ENCODE results near the gene NADK.

Gene NADK, protein sequence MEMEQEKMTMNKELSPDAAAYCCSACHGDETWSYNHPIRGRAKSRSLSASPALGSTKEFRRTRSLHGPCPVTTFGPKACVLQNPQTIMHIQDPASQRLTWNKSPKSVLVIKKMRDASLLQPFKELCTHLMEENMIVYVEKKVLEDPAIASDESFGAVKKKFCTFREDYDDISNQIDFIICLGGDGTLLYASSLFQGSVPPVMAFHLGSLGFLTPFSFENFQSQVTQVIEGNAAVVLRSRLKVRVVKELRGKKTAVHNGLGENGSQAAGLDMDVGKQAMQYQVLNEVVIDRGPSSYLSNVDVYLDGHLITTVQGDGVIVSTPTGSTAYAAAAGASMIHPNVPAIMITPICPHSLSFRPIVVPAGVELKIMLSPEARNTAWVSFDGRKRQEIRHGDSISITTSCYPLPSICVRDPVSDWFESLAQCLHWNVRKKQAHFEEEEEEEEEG

GRCh38 chr1:1777950-1778662 lies at the start of gene NADK:
Gene NADK, minus strand, starts transcription at chr1:1778470. Its CDS starts 13,064 bp downstream, at chr1:1765406.
- peak; percentile 81 for DNase-seq

GRCh38 chr1:1827089-1827848 lies 49.0 kb upstream of the NADK start:
- no peak for DNase-seq

DNA sequence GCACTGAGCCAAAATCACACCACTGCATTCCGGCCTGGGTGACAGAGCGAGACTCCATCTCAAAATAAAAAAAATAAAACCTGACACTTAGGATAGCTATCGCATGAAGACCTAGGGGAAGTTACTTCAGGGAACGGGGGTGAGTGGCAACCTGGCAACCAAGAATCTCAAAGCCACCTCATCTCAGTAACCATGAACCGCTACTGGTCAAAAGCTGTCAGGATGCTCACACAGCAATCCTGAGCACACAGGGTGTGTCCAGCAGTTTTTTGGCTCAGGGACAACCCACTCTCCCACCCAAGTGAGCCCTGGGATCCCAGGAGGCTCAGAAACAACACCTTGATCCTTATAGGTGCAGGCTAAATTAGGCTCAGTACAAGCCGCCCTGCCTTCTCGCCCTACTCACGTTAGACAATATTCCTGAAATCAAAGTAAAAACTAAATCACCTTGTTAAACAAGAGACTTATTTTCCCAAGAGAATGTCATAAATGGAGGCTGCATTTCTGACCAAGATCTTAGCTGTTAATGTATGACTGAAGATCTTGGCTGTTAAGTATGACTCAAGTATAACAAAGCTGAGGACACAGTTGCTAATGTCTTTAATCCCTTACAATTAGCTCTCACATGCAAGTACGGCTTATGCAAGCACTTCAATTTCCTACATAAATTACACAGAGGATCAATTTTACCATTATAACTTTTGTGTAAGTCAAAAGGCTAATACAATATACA lies 48.3 kb upstream of the NADK start:
- no peak for DNase-seq

- DNase-seq: no peak
Observed at GRCh38 chr1:1825217-1825616, 46.9 kb upstream of the NADK start.

DNA sequence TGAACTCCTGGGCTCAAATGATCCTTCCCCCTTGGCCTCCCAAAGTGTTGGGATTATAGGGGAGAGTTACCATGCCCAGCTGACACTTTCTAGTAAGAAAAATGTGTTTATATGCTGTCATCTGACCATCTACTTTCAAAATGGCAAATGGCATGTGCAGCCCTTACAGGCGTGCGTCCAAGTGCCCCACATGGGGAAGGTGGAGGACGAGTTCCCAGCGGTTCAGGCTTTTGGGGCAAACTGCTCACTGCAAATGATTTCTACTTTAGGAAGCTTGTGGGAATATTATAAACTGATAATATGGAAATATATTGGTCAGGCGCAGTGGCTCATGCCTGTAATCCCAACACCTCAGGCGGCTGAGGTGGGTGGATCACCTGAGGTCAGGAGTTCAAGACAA lies 41.5 kb upstream of the NADK start:
- no peak for DNase-seq

- DNase-seq: no peak
Observed at GRCh38 chr1:1817221-1817620, 39.0 kb upstream of the NADK start.

GRCh38 chr1:1815606-1816281 lies 37.5 kb upstream of the NADK start:
- no peak for DNase-seq

DNA sequence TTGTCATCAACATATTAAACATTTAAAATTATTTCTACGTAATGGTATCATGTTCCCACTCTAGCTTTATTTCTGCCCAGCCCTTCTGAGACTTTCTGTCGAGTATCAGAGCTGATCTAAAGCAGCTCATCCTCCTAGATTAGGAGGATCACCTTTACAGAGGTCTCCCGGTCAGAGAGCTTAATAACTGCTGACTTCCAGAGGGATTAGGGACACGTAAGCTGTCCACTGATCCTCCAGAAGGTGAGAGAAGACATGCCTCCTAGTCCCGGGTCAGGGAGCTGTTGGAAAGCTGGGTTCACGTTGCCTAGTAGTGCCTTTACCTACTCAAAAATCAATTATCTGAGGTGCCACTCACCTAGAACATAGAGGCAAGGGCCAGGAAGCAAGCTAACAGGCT lies 31.2 kb upstream of the NADK start:
- no peak for DNase-seq

DNA sequence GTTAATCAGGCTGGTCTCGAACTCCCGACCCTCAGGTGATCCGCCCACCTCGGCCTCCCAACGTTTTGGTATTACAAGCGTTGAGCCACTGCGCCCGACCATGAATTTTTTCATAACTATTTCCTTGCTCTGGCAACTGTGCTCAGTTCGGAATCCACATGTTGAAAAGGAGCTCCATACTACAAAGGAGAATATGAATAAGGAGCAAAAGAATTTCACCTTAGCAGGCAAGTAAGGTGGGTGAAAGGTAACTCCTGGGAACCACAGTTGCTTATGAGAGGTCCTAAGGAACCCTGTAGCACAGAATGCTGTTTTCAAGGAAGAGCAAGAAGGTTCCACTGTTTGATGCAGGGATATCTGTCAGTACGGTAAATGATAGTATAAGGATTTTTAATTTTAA lies 29.9 kb upstream of the NADK start:
- no peak for DNase-seq

- DNase-seq: no peak
Observed at GRCh38 chr1:1806890-1807289, 28.6 kb upstream of the NADK start.

DNA sequence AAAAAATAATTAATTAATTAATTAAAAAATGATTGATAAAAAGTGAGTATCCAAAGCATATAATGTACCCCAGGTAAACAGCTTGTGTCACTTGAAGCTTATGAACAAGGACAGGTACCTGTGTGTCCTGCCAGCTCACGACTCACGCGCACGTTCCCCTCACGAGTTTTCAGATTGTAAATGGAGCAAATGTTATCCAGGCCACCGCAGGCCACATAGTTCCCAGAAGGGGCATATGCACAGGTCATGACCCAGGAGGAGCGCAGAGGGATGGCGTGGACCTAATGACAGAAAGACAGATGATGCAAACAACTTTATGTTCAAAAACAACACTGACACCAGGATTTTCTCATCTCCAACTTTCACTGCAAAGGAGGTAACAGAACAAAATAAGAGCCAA lies 26.0 kb upstream of the NADK start:
- no peak for DNase-seq

DNA sequence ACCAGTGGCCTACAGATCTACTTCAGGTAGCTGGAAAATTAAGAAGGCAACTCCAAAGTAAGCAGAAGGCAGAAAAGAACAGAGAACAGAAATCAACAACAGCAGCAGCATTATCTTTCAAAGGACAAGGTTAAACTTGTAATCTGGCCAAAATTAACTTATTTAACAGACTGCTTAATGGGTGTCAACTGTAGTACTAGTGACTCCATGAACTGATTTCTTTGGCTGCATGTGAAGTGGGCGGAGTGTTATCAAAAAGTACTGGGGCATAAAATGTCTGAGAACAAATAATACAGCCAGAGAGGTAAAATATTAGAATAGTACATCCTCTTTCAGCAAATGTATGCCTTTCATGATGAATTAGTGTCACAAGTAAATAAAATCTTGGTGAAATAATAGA lies 24.6 kb upstream of the NADK start:
- DNase-seq: no peak

- no peak for DNase-seq
Observed at GRCh38 chr1:1799716-1800115, 21.4 kb upstream of the NADK start.

DNA sequence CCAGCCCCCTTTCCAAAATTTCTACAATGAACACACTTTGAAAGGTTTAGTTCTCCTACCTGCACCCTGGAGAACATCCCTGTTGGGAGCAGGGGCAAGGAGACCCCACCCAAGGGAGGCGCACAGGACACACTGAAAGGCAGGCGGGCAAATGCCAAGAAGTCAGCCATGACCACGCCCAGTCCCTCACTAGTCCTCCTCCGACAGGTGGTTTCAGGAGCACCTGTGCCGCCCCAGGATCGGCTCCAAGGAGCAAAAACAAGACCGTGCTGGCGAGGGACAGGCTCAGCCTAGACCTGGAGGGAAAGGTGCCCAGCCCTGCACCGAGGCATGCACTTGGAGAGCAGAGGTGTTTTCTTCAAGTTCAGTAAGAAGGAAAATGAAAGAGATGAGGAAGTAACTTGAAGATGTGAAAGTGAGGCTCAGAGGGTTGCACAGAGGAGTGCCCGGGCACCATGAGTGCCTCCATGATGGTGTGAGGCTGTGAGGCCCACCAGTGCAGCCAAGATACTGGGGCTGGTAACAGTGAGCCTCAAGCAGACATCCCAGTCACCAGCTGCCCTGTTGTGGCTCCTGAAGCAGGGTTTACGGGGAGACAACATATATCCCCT lies 19.6 kb upstream of the NADK start:
- DNase-seq: no peak

- peak; percentile 44 for DNase-seq
Observed at GRCh38 chr1:1796466-1796865, 18.2 kb upstream of the NADK start.

DNA sequence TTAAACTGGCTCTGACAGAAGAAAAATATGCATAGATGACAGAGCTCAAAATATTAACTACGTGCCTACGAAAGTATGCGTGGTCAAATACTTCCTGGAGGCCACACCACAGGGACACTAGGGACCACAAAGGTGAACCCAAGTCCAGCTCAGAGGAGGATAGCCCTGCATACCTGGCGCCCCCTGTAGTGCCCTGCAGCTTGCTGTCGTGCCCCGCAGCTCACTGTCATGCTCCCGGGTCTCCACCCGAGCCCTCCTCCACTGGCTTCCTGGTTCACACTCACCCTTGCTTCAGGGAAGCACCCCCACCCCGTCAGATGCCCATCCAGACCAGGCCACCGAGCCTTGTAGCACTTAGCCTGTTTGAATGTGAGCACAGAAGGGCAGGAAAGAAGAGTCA lies 16.7 kb upstream of the NADK start:
- DNase-seq: no peak

DNA sequence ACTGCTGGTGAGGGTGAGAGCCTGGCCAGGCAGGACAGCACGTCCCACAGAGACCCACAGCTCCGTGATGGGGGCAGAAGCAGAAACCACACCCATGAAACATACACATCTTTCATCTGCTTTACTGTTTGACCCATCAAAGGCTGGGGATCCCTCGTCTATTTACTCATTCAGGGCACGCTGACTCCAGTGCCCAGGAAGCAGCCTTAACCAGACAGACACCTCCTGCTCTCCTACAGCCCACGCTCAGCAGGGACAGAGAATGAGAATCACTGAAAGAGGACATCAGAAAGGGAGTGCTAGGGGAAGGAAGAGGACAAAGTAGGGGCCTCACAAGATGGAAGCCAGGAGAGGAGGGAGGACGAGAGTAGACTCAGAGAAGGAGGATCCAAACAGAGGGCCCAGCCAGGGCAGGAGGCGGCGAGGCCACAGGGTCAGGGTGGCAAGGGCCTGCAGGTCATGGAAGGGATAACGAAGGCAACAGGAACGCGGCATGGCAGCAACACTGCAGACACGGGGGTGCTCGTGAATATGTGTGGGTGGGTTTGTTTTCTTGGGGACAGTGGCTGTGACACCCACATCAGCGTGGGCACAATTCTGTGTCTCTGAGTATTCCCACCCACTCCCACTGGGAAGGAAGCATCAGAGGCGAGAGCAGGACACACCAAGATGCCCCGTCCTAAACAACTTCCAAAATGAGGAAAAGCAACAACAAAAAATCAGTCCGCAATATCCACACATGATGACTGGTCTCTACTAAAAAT lies 15.4 kb upstream of the NADK start:
- no peak for DNase-seq

- DNase-seq: peak; percentile 13
Observed at GRCh38 chr1:1788646-1789431, 10.6 kb upstream of the NADK start.

- no peak for DNase-seq
Observed at GRCh38 chr1:1788136-1788535, 9.9 kb upstream of the NADK start.

Measured in CD4-positive, alpha-beta T cell treated with Interleukin-10 for 1 hour (primary cell).